Esophagus squamous epithelium (tissue), 4 donors: ENCODE results near the gene MID1.

ENCODE experiments used
- CTCF ChIP-seq, 6 experiments: fragments of 450-650 bp in 4 of 6; fragments of 200-600 bp in 2 of 6; sonication (generic) in 2 of 6; IDR thresholded peaks; one replicate each; pipeline ENCODE4 v1.5.1; 2016 to 2019; ENCODE audit warnings: antibody characterized with exemption in 6 of 6, mild to moderate bottlenecking in 4 of 6, moderate library complexity in 4 of 6
- POLR2A ChIP-seq, 4 donors: fragments of 450-650 bp; IDR thresholded peaks; one replicate each; pipeline ENCODE4 v1.6.1; 2017; ENCODE audit warnings: antibody characterized with exemption in 4 of 4, mild to moderate bottlenecking in 4 of 4, moderate library complexity in 3 of 4

DNA sequence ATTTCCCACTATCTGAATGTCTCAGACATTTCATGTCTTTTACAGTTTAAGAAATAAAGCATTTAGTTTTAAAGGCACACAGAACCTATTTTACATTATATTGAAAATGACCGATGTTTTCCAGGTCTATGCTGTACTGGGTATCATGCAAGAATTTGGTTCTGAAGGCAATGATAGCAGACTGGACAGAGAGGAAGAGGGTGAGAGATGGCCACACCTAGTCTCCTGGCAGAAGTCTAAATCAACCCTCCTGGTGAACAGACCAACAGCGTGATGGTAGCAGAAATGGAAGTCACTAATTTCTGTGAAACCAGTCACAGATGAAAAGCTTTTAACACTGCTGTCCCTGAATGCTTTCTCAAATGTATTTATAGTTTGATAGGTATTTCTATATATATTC is 41.9 kb downstream of the MID1 start:
- TF ChIP-seq POLR2A (IDR thresholded peaks at IDR 0.05) (no peak), CTCF (IDR thresholded peaks at IDR 0.05) (no peak)
